HS-27A (cell line): ENCODE data around the gene DENND2D.
"Not testable (repeated sequence)": the region's sequence is repeated elsewhere in the genome, so short reads cannot be mapped to it uniquely, and the experiment has no call there.

Experiments
- DNase-seq: peaks from one replicate; pipeline ENCODE4 v3.0.0-alpha.2; 2012; ENCODE audit warnings: low read depth, missing footprints

Gene DENND2D

DNA sequence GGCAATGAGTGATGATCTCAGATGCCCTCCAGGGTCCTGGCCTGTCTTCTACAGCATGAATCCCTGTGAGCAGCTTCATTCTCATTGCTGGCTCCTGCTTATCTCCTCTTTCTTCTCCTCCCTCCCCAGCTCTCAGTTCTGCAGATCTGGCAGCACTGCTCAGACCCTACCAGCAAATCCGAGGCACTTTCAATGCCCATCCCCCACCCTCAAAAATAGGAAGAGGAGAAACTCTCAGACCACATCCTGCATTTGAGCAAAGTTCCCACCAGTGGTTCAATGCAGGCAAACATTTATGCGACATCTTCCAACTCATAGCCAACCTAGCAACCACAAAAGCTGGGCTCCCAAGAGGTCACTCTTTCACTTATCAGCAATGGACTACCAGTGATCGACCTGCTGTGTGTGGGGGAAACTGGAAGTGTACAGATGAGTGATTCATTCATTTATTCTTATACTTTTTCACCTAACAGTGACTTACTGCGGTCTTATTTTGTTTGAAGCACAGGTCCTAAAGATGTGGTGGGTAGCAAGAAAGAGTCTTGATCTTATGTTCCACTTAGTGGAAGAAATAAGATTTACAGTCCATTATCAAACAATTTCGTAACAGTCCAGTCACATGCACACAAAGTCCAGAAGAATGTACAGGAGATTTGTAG, 21.3 kb upstream of the DENND2D start:
- no peak for DNase-seq

DNA sequence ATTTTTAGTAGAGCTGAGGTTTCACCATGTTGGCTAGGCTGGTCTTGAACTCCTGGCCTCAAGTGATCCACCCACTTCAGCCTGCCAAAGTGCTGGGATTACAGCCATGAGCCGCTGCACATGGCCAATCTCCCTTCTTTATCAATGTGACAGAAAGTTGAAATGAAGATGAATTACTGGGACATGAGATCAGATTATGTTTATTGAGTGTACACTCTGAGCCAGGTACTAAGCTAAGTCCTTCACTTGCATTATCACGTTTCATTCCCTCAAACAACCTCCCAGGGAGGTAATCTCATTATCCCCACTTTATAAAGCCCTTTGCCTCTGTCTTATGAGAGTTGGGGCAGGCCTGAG, 20.8 kb upstream of the DENND2D start:
- DNase-seq = no peak

- no peak for DNase-seq
These were observed 19.9 kb upstream of the DENND2D start for GRCh38 chr1:111220302-111220890.

GRCh38 chr1:111219557-111220286, 19.3 kb upstream of the DENND2D start:
- no peak for DNase-seq

DNA sequence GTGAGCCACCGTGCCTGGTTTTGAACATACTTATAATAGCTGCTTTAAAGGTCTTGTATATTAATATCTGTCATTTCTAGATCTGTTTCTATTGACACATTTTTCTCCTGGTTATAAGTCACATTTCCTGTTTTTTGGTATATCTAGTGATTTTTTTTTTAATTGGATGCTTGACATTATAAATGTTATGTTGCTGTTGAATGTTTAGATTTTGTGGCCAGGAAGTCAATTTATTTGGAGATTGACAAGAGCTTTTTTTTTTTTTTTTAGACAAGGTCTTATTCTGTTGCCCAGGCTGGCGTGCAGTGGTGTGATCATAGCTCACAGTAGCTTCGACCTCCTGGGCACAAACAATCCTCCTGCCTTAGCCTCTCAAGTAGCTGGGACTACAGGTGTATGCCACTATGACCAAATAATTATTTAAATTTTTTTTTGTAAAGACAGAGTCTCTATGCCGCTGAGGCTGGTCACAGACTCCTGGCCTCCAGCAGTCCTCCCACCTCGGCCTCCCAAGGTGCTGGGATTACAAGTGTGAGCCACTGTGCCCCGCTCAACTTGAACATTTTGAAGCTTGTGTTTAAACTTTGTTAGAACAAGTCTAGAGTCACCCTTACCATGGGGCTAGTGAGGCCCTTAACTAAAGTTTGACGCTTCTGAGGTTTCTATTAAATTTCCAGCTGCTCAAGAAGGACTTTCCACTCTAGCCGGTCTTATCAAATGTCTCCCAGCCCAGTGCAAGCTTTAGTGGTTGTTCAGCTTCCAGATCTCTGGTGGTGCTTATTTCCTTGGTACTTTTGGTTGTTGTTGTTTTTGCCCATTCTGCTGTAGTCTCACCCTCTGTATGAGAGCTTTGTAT, 18.5 kb upstream of the DENND2D start:
- no peak for DNase-seq

GRCh38 chr1:111217183-111217910, 16.9 kb upstream of the DENND2D start:
- no peak for DNase-seq

GRCh38 chr1:111216751-111217150, 16.3 kb upstream of the DENND2D start:
- no peak for DNase-seq

DNA sequence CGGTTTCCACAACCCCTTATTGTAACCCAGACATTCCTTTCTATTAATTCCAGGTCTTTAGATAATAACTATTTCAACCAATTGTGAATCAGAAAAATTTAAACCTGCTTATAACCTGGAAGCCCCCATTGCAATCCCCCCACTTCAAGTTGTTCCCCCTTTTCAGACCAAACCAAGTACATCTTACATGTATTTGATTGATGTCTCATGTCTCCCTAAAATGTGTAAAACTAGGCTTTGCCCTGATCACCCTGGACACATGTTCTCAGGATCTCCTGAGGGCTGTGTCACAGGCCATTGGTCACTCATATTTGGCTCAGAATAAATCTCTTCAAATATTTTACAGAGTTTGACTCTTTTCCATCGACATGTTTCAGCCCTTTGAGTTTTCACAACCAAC, 14.8 kb upstream of the DENND2D start:
- not testable (repeated sequence) for DNase-seq

- DNase-seq = no peak
These were observed 14.4 kb upstream of the DENND2D start for GRCh38 chr1:111214884-111215283.

DNA sequence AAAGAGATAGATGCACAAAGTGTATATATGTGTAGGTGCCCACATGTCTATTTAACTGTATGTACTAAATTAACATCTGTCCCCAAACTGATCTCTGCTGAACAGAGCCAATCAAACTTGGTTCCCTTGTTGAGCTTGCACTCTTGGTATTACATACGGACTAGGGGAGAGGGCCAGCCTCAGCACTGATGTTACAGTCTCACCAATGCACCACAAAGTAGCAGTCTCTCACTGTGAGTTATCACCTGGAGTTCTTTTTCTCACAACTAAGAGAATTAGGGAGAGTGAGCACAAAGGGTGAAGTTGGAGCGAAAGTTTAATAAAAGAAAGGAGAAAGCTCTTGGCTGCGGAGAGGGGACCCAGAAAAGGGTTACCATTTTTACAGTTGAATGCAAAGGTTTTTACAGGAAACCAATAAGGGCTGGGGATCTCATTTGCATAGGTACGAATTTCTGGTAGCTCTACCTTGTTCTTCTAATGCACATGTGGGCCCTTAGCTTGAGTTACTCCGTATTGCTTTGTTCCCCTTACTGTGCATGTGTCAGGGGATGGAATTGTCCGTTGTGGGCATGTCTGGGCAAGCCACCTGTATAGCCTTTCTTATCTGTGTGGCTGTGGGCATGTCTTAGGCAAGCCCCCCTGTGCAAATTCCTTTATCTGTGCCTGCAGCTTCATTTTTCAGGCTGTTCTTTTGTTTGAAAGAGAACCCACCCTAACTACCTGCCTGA, 13.8 kb upstream of the DENND2D start:
- DNase-seq = no peak

GRCh38 chr1:111213412-111213811, 13.0 kb upstream of the DENND2D start:
- no peak for DNase-seq

DNA sequence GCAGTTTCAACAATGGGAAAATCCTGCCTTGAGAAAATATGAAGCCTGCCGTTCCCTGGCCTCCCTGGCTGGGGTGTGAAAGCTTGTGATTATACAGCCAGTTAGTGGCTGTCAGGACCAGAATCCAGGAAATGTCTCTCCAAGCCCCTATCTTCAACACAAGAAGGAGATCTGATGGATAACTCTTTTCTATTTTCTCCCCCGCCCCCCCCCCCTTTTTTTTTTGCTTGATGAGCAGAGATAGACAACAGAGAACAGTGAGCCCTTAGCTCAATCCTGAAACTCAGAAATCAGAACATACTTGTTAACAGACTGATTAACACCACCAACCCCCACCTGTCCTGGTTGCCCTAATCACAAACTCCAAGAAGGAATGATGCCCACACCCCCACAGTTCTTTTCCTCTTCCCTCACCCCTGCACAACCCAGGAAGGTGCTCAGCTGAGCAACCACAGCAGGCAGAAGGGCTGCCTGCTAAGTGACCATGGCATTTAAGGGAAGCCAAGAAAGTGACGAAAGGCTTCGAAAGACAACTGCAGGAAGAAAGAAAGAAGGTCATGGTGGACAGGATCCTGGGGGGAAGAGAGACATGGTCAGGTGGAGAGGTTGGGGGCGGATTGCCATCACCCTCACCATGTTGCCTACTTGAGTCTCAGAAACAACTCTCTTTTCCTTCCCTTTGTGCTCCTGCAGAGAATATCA, 12.3 kb upstream of the DENND2D start:
- DNase-seq = no peak

DNA sequence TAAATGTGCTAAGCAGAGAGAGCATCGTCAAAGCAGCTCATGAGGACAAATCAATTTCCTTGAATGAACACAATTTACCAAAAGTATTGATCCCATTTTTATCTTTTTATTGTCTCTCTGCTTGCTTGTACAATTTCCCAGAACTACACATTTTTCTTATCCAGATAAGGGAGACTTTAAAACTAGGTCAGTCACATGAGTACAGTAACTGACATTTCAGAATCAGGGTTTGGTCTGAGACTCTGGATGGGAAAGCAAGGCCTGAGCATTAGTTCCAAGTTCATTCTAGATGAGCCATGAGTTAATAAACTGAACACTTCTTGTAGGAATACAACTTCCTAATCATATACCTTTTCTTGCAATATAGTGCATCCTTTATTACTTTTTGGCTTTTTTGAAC, 11.5 kb upstream of the DENND2D start:
- DNase-seq = no peak

- no peak for DNase-seq
These were observed 9.2 kb upstream of the DENND2D start for GRCh38 chr1:111209622-111210021.

DNA sequence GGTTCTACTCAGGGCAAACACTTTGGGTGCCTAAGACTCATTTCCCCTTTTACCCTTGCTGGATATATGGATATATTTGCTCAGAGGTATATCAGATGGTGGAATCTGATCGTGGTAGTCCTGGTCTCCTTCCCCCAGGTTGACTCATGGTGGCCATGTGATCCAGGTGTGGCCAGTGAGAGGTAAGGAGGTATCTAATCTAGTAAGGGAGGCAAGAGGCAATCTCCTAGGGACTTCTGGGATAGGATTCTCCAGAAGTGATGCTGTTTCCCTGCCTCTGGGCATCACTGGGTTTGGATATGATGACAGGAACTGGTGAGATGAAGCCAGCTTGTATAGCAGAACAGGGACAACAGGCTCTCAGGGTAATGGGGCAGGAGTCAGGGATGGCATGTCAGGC, 8.5 kb upstream of the DENND2D start:
- DNase-seq = no peak

- DNase-seq = no peak
These were observed 5.2 kb upstream of the DENND2D start for GRCh38 chr1:111205714-111206050.

- no peak for DNase-seq
These were observed 4.7 kb upstream of the DENND2D start for GRCh38 chr1:111204983-111205713.

GRCh38 chr1:111204201-111204982, 3.9 kb upstream of the DENND2D start:
- DNase-seq = no peak

DNA sequence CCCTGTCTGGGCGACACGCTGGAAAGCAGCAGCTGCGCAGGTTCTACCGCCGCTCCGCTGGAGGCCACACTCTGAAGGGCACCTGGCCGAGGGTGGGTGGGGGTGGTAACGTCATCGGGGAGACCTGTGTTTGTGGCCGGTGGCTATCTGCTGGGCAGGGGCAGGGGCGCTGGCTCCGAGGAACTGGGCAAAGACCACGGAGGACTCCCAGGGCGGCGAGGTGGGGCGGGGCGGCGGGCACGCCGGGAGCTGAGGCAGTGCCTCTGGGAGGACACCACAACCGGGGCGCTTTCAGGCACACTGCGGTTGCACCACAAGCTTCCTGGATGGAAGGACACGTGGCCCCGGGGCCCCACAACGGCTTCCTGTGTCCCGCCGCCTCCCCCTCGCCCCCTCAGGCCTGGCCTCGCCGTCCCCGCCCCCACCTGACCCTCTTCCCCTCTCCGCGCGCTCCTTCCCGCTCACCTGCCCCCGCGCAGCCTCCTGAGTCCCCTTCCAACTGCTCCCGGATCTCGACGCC, 3.3 kb upstream of the DENND2D start:
- no peak for DNase-seq
